ENCODE data around the gene RAB20.

The RAB20 gene

GRCh38 chr13:110522721-110523120 lies 38.8 kb downstream of the RAB20 start:
- TF ChIP-seq MAX (IDR thresholded peaks at IDR 0.05) (no peak), EGR1 (IDR thresholded peaks at IDR 0.05) (no peak), RAD21 (IDR thresholded peaks at IDR 0.05; ENCODE audit: low read depth) (no peak), EP300 (IDR thresholded peaks at IDR 0.05; ENCODE audit: borderline replicate concordance) (no peak), FOXM1 (IDR thresholded peaks at IDR 0.05; ENCODE audit: borderline replicate concordance, low read depth) (no peak), USF1 (IDR thresholded peaks at IDR 0.05) (no peak)

- no peak for TF ChIP-seq RAD21 (IDR thresholded peaks at IDR 0.05; ENCODE audit: low read depth)
- TF ChIP-seq CEBPB (IDR thresholded peaks at IDR 0.05), result 0 out of 2 replicates have a peak, but pooled peaks have one; percentile 25
Observed at GRCh38 chr13:110521946-110522345, 39.6 kb downstream of the RAB20 start.

GRCh38 chr13:110521296-110521680 lies 40.2 kb downstream of the RAB20 start:
- no peak for TF ChIP-seq USF1 (IDR thresholded peaks at IDR 0.05)
- no peak for TF ChIP-seq CEBPB (IDR thresholded peaks at IDR 0.05)
- no peak for TF ChIP-seq YY1 (IDR thresholded peaks at IDR 0.05; ENCODE audit: low read depth)
- TF ChIP-seq EP300 (IDR thresholded peaks at IDR 0.05; ENCODE audit: borderline replicate concordance), result no peak
- TF ChIP-seq TAF1 (IDR thresholded peaks at IDR 0.05; ENCODE audit: low read depth), result no peak
- no peak for TF ChIP-seq RAD21 (IDR thresholded peaks at IDR 0.05; ENCODE audit: low read depth)
- TF ChIP-seq NFIC (IDR thresholded peaks at IDR 0.05), result no peak
- TF ChIP-seq MAX (IDR thresholded peaks at IDR 0.05), result no peak
- no peak for TF ChIP-seq FOXM1 (IDR thresholded peaks at IDR 0.05; ENCODE audit: borderline replicate concordance, low read depth)
- no peak for TF ChIP-seq REST (IDR thresholded peaks at IDR 0.05; ENCODE audit: low read depth)
- TF ChIP-seq EGR1 (IDR thresholded peaks at IDR 0.05), result no peak
- TF ChIP-seq TCF12 (IDR thresholded peaks at IDR 0.05; ENCODE audit: low read depth), result no peak
- no peak for TF ChIP-seq TEAD4 (IDR thresholded peaks at IDR 0.05)
- TF ChIP-seq CREB1 (IDR thresholded peaks at IDR 0.05; ENCODE audit: low read depth), result no peak

- no peak for TF ChIP-seq EP300 (IDR thresholded peaks at IDR 0.05; ENCODE audit: borderline replicate concordance)
- TF ChIP-seq USF1 (IDR thresholded peaks at IDR 0.05), result no peak
- no peak for TF ChIP-seq TEAD4 (IDR thresholded peaks at IDR 0.05)
- TF ChIP-seq YY1 (IDR thresholded peaks at IDR 0.05; ENCODE audit: low read depth), result no peak
- no peak for TF ChIP-seq CEBPB (IDR thresholded peaks at IDR 0.05)
- TF ChIP-seq TCF12 (IDR thresholded peaks at IDR 0.05; ENCODE audit: low read depth), result no peak
- no peak for TF ChIP-seq CREB1 (IDR thresholded peaks at IDR 0.05; ENCODE audit: low read depth)
- TF ChIP-seq ZBTB7A (IDR thresholded peaks at IDR 0.05; ENCODE audit: low read depth), result no peak
- no peak for TF ChIP-seq TAF1 (IDR thresholded peaks at IDR 0.05; ENCODE audit: low read depth)
- TF ChIP-seq MAX (IDR thresholded peaks at IDR 0.05), result no peak
- no peak for TF ChIP-seq FOXM1 (IDR thresholded peaks at IDR 0.05; ENCODE audit: borderline replicate concordance, low read depth)
Observed at GRCh38 chr13:110520431-110521295, 40.9 kb downstream of the RAB20 start.

GRCh38 chr13:110519506-110519905 lies 42.0 kb downstream of the RAB20 start:
- no peak for TF ChIP-seq TCF12 (IDR thresholded peaks at IDR 0.05; ENCODE audit: low read depth)
- TF ChIP-seq REST (IDR thresholded peaks at IDR 0.05; ENCODE audit: low read depth), result no peak
- TF ChIP-seq RAD21 (IDR thresholded peaks at IDR 0.05; ENCODE audit: low read depth), result no peak
- no peak for TF ChIP-seq TEAD4 (IDR thresholded peaks at IDR 0.05)
- no peak for TF ChIP-seq USF1 (IDR thresholded peaks at IDR 0.05)
- TF ChIP-seq TAF1 (IDR thresholded peaks at IDR 0.05; ENCODE audit: low read depth), result no peak
- no peak for TF ChIP-seq YY1 (IDR thresholded peaks at IDR 0.05; ENCODE audit: low read depth)
- no peak for TF ChIP-seq FOXM1 (IDR thresholded peaks at IDR 0.05; ENCODE audit: borderline replicate concordance, low read depth)

Measured in Ishikawa (cell line).